ENCODE results near the gene TNFSF9.

TNFSF9 gene

GRCh38 chr19:6509118-6509971, 21.5 kb upstream of the TNFSF9 start:
- no peak for DNase-seq (ENCODE audit: low read depth)

GRCh38 chr19:6510618-6511017, 20.2 kb upstream of the TNFSF9 start:
- H3K4me3 ChIP-seq (ENCODE audit: low read depth, low read length), result no peak overlapping the region
- TF ChIP-seq, protein P1, sequence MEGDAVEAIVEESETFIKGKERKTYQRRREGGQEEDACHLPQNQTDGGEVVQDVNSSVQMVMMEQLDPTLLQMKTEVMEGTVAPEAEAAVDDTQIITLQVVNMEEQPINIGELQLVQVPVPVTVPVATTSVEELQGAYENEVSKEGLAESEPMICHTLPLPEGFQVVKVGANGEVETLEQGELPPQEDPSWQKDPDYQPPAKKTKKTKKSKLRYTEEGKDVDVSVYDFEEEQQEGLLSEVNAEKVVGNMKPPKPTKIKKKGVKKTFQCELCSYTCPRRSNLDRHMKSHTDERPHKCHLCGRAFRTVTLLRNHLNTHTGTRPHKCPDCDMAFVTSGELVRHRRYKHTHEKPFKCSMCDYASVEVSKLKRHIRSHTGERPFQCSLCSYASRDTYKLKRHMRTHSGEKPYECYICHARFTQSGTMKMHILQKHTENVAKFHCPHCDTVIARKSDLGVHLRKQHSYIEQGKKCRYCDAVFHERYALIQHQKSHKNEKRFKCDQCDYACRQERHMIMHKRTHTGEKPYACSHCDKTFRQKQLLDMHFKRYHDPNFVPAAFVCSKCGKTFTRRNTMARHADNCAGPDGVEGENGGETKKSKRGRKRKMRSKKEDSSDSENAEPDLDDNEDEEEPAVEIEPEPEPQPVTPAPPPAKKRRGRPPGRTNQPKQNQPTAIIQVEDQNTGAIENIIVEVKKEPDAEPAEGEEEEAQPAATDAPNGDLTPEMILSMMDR (IDR thresholded peaks at IDR 0.05; ENCODE audit: insufficient read depth, low read depth, low read length, missing control alignments), result no peak
- no peak for DNase-seq (ENCODE audit: low read depth)

More at GRCh38 chr19:6509118-6509971, 21.5 kb upstream of the TNFSF9 start:
- H3K4me3 ChIP-seq (ENCODE audit: low read depth, low read length), result no peak overlapping the region
- TF ChIP-seq, protein P1 (IDR thresholded peaks at IDR 0.05; ENCODE audit: insufficient read depth, low read depth, low read length, missing control alignments), result no peak

DNA sequence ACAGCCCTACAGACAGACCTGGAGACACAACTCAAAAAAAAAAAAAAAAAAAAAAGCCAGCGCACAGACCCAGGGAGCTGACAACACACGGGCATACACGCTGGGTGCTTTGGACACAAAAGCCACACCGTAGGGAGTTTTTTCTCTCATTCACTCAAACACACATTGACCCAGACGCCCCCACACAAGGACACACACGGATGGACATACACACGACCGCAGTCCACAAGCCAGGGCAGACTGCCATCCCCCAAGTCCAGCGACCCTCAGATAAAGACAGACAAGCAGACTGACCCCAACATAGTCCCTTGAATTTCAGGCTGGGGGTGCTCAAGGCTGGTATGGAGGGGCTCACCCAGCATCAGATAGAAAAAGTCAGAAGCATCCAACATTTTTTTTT, 16.7 kb upstream of the TNFSF9 start:
- no peak for DNase-seq (ENCODE audit: low read depth)
- no peak overlapping the region for H3K4me3 ChIP-seq (ENCODE audit: low read depth, low read length)
- TF ChIP-seq, protein P1 (IDR thresholded peaks at IDR 0.05; ENCODE audit: insufficient read depth, low read depth, low read length, missing control alignments), result no peak

DNA sequence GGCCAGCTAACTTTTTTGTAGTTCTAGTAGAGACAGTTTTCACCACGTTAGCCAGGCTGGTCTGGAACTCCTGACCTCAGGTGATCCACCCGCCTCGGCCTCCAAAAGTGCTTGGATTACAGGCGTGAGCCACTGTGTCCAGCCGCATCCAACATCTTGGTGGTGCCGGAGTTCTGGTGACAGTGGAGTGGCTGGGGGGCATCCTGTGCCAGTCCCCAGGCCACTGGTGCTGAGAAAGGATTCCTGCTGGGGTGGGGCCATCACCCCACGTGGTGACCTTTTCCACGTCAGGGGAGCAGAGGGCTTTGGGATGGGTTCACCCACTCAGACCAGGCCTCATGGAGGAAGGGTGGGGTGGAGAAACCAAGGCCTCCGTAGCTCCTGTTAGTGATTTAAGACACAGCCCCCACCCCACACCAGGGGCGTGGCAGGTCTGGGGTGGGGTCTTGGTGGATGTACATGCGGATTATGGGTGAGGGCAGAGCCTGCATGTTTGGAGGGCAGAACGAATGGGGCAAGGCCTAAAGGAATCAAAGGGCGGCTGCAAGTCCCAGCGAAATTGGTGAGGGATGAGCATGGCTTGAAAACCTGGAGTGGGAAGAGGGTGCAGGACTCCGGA, 15.8 kb upstream of the TNFSF9 start:
- no peak for DNase-seq (ENCODE audit: low read depth)
- no peak overlapping the region for H3K4me3 ChIP-seq (ENCODE audit: low read depth, low read length)
- TF ChIP-seq, protein P1 (IDR thresholded peaks at IDR 0.05; ENCODE audit: insufficient read depth, low read depth, low read length, missing control alignments), result no peak

DNA sequence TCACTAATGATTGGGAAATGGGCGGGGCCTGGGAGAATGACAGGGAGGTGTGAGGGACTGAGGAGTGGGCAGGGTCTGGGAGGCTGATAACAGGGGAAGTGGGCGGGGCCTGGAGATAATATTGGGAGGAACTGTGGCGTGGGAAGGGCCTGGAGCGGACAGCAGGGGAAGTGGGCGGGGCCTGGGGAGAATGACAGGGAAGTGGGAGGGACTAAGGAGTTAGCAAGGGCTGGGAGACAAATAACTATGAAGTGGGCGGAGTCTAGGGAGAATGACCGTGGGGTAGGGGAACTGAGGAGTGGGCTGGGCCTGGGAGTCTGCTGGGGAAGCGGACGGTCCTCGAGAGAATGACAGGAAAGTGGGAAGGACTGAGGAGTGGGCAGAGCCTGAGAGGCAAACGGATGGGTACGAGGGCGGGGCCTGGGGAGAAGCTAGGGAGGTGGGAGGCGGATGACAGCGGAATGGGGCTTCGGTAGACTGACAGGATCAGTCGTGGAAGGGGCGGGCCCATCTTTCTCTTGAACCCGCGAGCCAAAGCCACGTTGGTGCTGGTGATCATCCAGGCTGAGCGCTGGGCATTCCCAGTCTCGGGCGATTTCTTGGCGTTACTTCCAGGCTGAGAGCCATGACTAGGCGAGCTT, 14.7 kb upstream of the TNFSF9 start:
- H3K4me3 ChIP-seq (ENCODE audit: low read depth, low read length), result peak overlapping the region; percentile 69
- TF ChIP-seq, protein P1 (IDR thresholded peaks at IDR 0.05; ENCODE audit: insufficient read depth, low read depth, low read length, missing control alignments), result no peak

DNA sequence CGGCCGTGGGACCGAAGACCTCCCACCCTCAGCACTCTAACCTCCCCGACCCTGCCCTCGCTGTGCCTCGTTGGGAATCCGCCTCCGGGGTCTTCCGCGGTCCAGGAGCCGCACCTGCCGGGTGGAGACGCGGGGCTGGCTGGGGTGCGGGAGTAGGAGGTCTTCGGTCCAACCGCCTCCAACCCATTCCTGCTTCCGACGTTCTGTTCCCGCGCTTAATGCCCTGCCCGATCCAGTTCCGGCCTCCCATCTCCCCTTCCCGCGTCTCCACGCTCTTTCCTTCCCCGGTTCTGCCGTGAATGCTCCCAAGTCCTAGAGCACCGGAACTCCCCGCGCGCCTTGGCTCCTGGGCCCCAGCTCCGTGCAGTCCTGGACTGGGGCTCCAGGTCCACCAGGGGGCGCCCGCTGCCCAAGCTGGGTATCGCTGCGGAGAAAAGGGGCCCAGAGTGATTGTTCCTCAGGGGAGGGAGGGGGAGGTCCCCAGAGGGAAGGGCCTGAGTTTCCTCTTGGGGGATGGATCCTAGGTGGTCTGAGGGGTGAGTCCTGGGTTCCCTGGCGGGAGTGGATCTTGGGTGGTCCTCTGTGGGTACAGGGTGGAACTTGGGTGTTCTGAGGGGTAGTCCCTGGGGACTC, 14.1 kb upstream of the TNFSF9 start:
- peak; percentile 95 for DNase-seq (ENCODE audit: low read depth)
- TF ChIP-seq, protein P1 (IDR thresholded peaks at IDR 0.05; ENCODE audit: insufficient read depth, low read depth, low read length, missing control alignments), result peak; percentile 97
- peak overlapping the region; percentile 69 for H3K4me3 ChIP-seq (ENCODE audit: low read depth, low read length)

More for the DNA sequence above, 14.7 kb upstream of the TNFSF9 start:
- peak; percentile 95 for DNase-seq (ENCODE audit: low read depth)

All from GM12865 (cell line).